GM23338 (cell line): Measurements from ENCODE around the gene SUCLG2. TPM values are rescaled to one million over a fixed set of nuclear protein-coding genes. Genes with fewer than 3 reads are reported as not detected.

Source experiments
- ATAC-seq: fragments of 200-7000 bp; cut with Tn5 transposase; 3 replicates; pipeline ENCODE4 v1.9.1; 2020
- DNase-seq: peaks from one replicate; pipeline ENCODE4 v3.0.0-alpha.2; 2015; ENCODE audit warnings: low spot score
- H2AFZ ChIP-seq: fragments of 200-600 bp; sonication (generic); 2 replicates; pipeline ENCODE4 v1.8.0; 2016; ENCODE audit warnings: antibody characterized with exemption, mild to moderate bottlenecking, moderate library complexity
- H3F3A ChIP-seq: fragments of 200-600 bp; sonication (generic); replicated peaks from 2 replicates; pipeline ENCODE4 v1.8.0; 2017; ENCODE audit warnings: antibody characterized with exemption, mixed run types, low read depth
- H3K27ac ChIP-seq: fragments of 200-600 bp; sonication (generic); 2 replicates; pipeline ENCODE4 v1.6.1; 2016; ENCODE audit warnings: low read depth
- H3K27me3 ChIP-seq: fragments of 200-600 bp; sonication (generic); 2 replicates; pipeline ENCODE4 v1.8.0; 2016; ENCODE audit warnings: mild to moderate bottlenecking, mixed run types, moderate library complexity; ENCODE audit not compliant: insufficient read depth
- H3K36me3 ChIP-seq: fragments of 200-600 bp; sonication (generic); 2 replicates; pipeline ENCODE4 v1.8.0; 2016; ENCODE audit warnings: mild to moderate bottlenecking; ENCODE audit not compliant: insufficient read depth
- H3K4me1 ChIP-seq: fragments of 200-600 bp; sonication (generic); 2 replicates; pipeline ENCODE4 v1.8.0; 2016; ENCODE audit warnings: mild to moderate bottlenecking, moderate library complexity; ENCODE audit not compliant: insufficient read depth
- H3K4me2 ChIP-seq: fragments of 200-600 bp; sonication (generic); 2 replicates; pipeline ENCODE4 v1.7.1; 2017; ENCODE audit warnings: mixed run types
- H3K4me3 ChIP-seq: fragments of 200-600 bp; sonication (generic); 2 replicates; pipeline ENCODE4 v1.6.1; 2016; ENCODE audit warnings: mixed run types
- H3K79me2 ChIP-seq: fragments of 200-600 bp; sonication (generic); replicated peaks from 2 replicates; pipeline ENCODE4 v1.8.0; 2017; ENCODE audit warnings: mild to moderate bottlenecking; ENCODE audit not compliant: insufficient read depth
- H3K9me2 ChIP-seq: fragments of 200-600 bp; sonication (generic); 2 replicates; pipeline ENCODE4 v1.8.0; 2017; ENCODE audit not compliant: insufficient read depth
- H4K20me1 ChIP-seq: fragments of 200-600 bp; sonication (generic); replicated peaks from 2 replicates; pipeline ENCODE4 v1.8.0; 2017; ENCODE audit warnings: mild to moderate bottlenecking; ENCODE audit not compliant: insufficient read depth
- H3K27ac Mint-ChIP-seq: 2 replicates; pipeline ENCODE4 v1.8.0; 2020; ENCODE audit warnings: inconsistent platforms, mild to moderate bottlenecking, moderate library complexity, mixed read lengths
- H3K27me3 Mint-ChIP-seq: 3 replicates; pipeline ENCODE4 v1.8.0; 2022; ENCODE audit warnings: low read depth, mild to moderate bottlenecking, moderate library complexity, mixed read lengths, inconsistent platforms; ENCODE audit not compliant: insufficient read depth, poor library complexity
- H3K36me3 Mint-ChIP-seq: 3 replicates; pipeline ENCODE4 v1.8.0; 2021; ENCODE audit warnings: low read depth, mild to moderate bottlenecking, inconsistent platforms, moderate library complexity, mixed read lengths
- H3K4me1 Mint-ChIP-seq: 3 replicates; pipeline ENCODE4 v1.8.0; 2020; ENCODE audit warnings: mild to moderate bottlenecking, inconsistent platforms, mixed read lengths
- H3K4me3 Mint-ChIP-seq: 3 replicates; pipeline ENCODE4 v1.8.0; 2021; ENCODE audit warnings: moderate library complexity, mild to moderate bottlenecking, inconsistent platforms, mixed read lengths
- H3K9me3 Mint-ChIP-seq: 3 replicates; pipeline ENCODE4 v1.8.0; 2020; ENCODE audit warnings: moderate library complexity, mild to moderate bottlenecking, inconsistent platforms, mixed read lengths
- CREB1 ChIP-seq: fragments of 250-450 bp; sonication (Bioruptor Pico); IDR thresholded peaks from 2 replicates; pipeline ENCODE4 v1.5.0; 2020; ENCODE audit warnings: low read depth, mild to moderate bottlenecking, moderate library complexity
- CTCF ChIP-seq, 2 experiments: fragments of 200-600 bp in 1 of 2; sonication (generic) in 1 of 2; conservative IDR thresholded peaks; 2 replicates each; pipeline versions ENCODE4 v1.5.1 to v1.6.1; 2016 to 2017; ENCODE audit warnings: antibody characterized with exemption in 2 of 2, low read depth in 2 of 2, mild to moderate bottlenecking in 2 of 2, moderate library complexity in 1 of 2
- ETS1 ChIP-seq: IDR thresholded peaks from 2 replicates; pipeline ENCODE4 v1.6.1; 2016; ENCODE audit warnings: antibody characterized with exemption
- EZH2 ChIP-seq: fragments of 200-600 bp; sonication (generic); IDR thresholded peaks from one replicate; pipeline ENCODE4 v1.8.0; 2017; ENCODE audit warnings: antibody characterized with exemption, mild to moderate bottlenecking, low read depth; ENCODE audit not compliant: unreplicated experiment
- EZH2phosphoT487 ChIP-seq: fragments of 200-600 bp; sonication (generic); IDR thresholded peaks from one replicate; pipeline ENCODE4 v1.8.1; 2018; ENCODE audit warnings: antibody characterized with exemption; ENCODE audit not compliant: unreplicated experiment
- JUNB ChIP-seq: IDR thresholded peaks from one replicate; pipeline ENCODE4 v1.6.1; 2016; ENCODE audit warnings: antibody characterized with exemption; ENCODE audit not compliant: unreplicated experiment
- NANOG ChIP-seq: IDR thresholded peaks from 2 replicates; pipeline ENCODE4 v1.6.1; 2016; ENCODE audit warnings: antibody characterized with exemption, borderline replicate concordance
- POLR2AphosphoS5 ChIP-seq: IDR thresholded peaks from 2 replicates; pipeline ENCODE4 v1.6.1; 2016; ENCODE audit warnings: antibody characterized with exemption, low read depth
- REST ChIP-seq: IDR thresholded peaks from one replicate; pipeline ENCODE4 v1.6.1; 2018; ENCODE audit warnings: antibody characterized with exemption; ENCODE audit not compliant: unreplicated experiment
- STAT1 ChIP-seq: IDR thresholded peaks from one replicate; pipeline ENCODE4 v1.6.1; 2016; ENCODE audit warnings: antibody characterized with exemption; ENCODE audit not compliant: unreplicated experiment
- ZNF114 ChIP-seq: fragments of 250-450 bp; sonication (Bioruptor Pico); IDR thresholded peaks from 2 replicates; pipeline ENCODE4 v1.5.0; 2020; ENCODE audit warnings: mild to moderate bottlenecking, moderate library complexity
- ZNF331 ChIP-seq: fragments of 250-450 bp; sonication (Bioruptor Pico); IDR thresholded peaks from 2 replicates; pipeline ENCODE4 v1.5.0; 2020; ENCODE audit warnings: low read depth, mild to moderate bottlenecking, moderate library complexity
- ZNF462 ChIP-seq: fragments of 250-450 bp; sonication (Bioruptor Pico); IDR thresholded peaks from 2 replicates; pipeline ENCODE4 v1.5.0; 2020; ENCODE audit warnings: mild to moderate bottlenecking, moderate library complexity
- polyA plus RNA-seq: library from polyadenylated mRNA; unstranded; fragments of >200 nt; fragmentation: Nextera tagmentation; extraction: Ambion mirVana; gene quantifications from 2 replicates; pipeline ENCODE4 v1.2.1, GENCODE V29; 2016
- total RNA-seq: library from RNA; depleted of rRNA; stranded (reverse); fragments of >200 nt; shearing (Covaris generic); gene quantifications from 2 replicates; pipeline ENCODE4 v1.2.3, GENCODE V29; 2014

SUCLG2 gene
- total and polyA plus RNA-seq, 2 experiments from 2014 or later = 29.3 to 39.0 TPM

GRCh38 chr3:67481126-67481525 lies 173.3 kb downstream of the SUCLG2 start:
- no peak overlapping the region for H2AFZ ChIP-seq
- H4K20me1 ChIP-seq = no peaks in the 10 kb centered on the region
- DNase-seq (no peak), ATAC-seq (no peak)
- H3K4me1 Mint-ChIP-seq = peaks cover 13% of the 10 kb centered on the region
- no peak overlapping the region for H3K4me3 Mint-ChIP-seq
- no peak overlapping the region for H3K27ac ChIP-seq
- H3K9me3 Mint-ChIP-seq = peaks cover 8% of the 10 kb centered on the region; the same call in 2 of the 3 replicates
- H3K4me2 ChIP-seq = no peak overlapping the region
- no peak overlapping the region for H3K27ac Mint-ChIP-seq
- peaks cover 14% of the 10 kb centered on the region for H3K36me3 Mint-ChIP-seq
- H3K4me1 ChIP-seq = peaks cover 6% of the 10 kb centered on the region; the same call in 1 of the 2 replicates
- no peaks in the 10 kb centered on the region for H3K27me3 ChIP-seq
- no peak overlapping the region for H3K4me3 ChIP-seq
- H3F3A ChIP-seq = no peaks in the 10 kb centered on the region
- H3K79me2 ChIP-seq = no peaks in the 10 kb centered on the region
- H3K9me2 ChIP-seq = peaks cover 2% of the 10 kb centered on the region; the same call in 1 of the 2 replicates
- H3K36me3 ChIP-seq = peaks cover 5% of the 10 kb centered on the region; the same call in 1 of the 2 replicates
- H3K27me3 Mint-ChIP-seq = no peaks in the 10 kb centered on the region
- TF ChIP-seq POLR2AphosphoS5 = no peak
- TF ChIP-seq CTCF (conservative IDR thresholded peaks at IDR 0.05; ENCODE audit: low read depth in 2 of 2) = no peak
- TF ChIP-seq ZNF114 (CRISPR knock-in tag) = no peak
- TF ChIP-seq JUNB = no peak
- no peak for TF ChIP-seq ETS1
- TF ChIP-seq CREB1 (CRISPR knock-in tag) = no peak
- TF ChIP-seq ZNF331 = no peak
- no peak for TF ChIP-seq EZH2
- no peak for TF ChIP-seq ZNF462 (CRISPR knock-in tag)
- no peak for TF ChIP-seq EZH2phosphoT487
- TF ChIP-seq REST = no peak
- no peak for TF ChIP-seq NANOG
- TF ChIP-seq STAT1 = no peak
